HepG2 (cell line): ENCODE data around the gene HAPLN2. TPM values are rescaled to one million over a fixed set of nuclear protein-coding genes. Genes with fewer than 3 reads are reported as not detected.

Experiments
- ATAC-seq: fragments of 200-7000 bp; cut with Tn5 transposase; 3 replicates; pipeline ENCODE4 v1.9.1; 2020; ENCODE audit warnings: mild to moderate bottlenecking, moderate library complexity
- BruUV-seq: library from RNA; stranded (reverse); fragments of 400-500 nt; replicated peaks from 2 replicates; lab custom pipeline; 2021; lab: Mats Ljungman, UMichigan
- CTCF ChIA-PET: fragments of 300-600 bp; formaldehyde crosslinking; extraction: SDS; loops from one replicate; lab custom pipeline; 2021; ENCODE audit warnings: low total read pairs, inconsistent platforms, low intra/inter-chr PET ratio; lab: Yijun Ruan, JAX
- POLR2A ChIA-PET: fragments of 350-600 bp; sonication (Branson Sonifier 250); formaldehyde crosslinking; loops from one replicate; lab custom pipeline; 2020; ENCODE audit warnings: antibody characterized with exemption, inconsistent platforms; lab: Yijun Ruan, JAX
- DNase-seq: peaks from one replicate; pipeline ENCODE4 v3.0.0-alpha.2; 2015; ENCODE audit warnings: low spot score
- FAIRE-seq: peaks from 3 replicates; lab custom pipeline; 2011; peaks lifted over from hg19 to GRCh38; lab: Jason Lieb, UNC
- H2AFZ ChIP-seq: one replicate; pipeline ENCODE4 v1.6.1; 2011; ENCODE audit warnings: low read length, inconsistent platforms
- H3K27ac ChIP-seq: fragments of 300-600 bp; 3 replicates; pipeline ENCODE4 v1.8.0; 2011; ENCODE audit warnings: mixed run types, mild to moderate bottlenecking, mixed read lengths, low read length, inconsistent platforms; ENCODE audit not compliant: insufficient read depth; ENCODE audit errors: extremely low read length
- H3K27me3 ChIP-seq, 2 experiments: fragments of 200-600 bp in 1 of 2; 2 replicates in 1 of 2; 3 replicates in 1 of 2; pipeline versions ENCODE4 v1.6.0 to v1.8.0; 2011; ENCODE audit warnings: low read length in 2 of 2, mild to moderate bottlenecking in 2 of 2, moderate library complexity in 2 of 2, inconsistent platforms in 1 of 2; ENCODE audit not compliant: insufficient read depth in 2 of 2, control insufficient read depth in 1 of 2
- H3K36me3 ChIP-seq, 2 experiments: fragments of 200-600 bp in 1 of 2; replicated peaks in 1 of 2; 2 replicates in 1 of 2; 3 replicates in 1 of 2; pipeline versions ENCODE4 v1.5.1 to v1.8.0; 2011; ENCODE audit warnings: low read length in 2 of 2, inconsistent platforms in 1 of 2; ENCODE audit not compliant: insufficient read depth in 2 of 2, control insufficient read depth in 1 of 2
- H3K4me1 ChIP-seq: 2 replicates; pipeline ENCODE4 v1.5.1; 2012; ENCODE audit warnings: low read length, inconsistent platforms; ENCODE audit not compliant: insufficient read depth
- H3K4me2 ChIP-seq: 2 replicates; pipeline ENCODE4 v1.6.0; 2011; ENCODE audit warnings: low read depth, low read length, inconsistent platforms
- H3K4me3 ChIP-seq, 3 experiments: fragments of 200-600 bp in 1 of 3; sonication (generic), shearing (Covaris generic) in 1 of 3; replicated peaks in 1 of 3; 2 replicates each; pipeline ENCODE4 v1.5.1; 2011 to 2016; ENCODE audit warnings: low read length in 3 of 3, inconsistent platforms in 2 of 3, low read depth in 2 of 3, mild to moderate bottlenecking in 2 of 3, control low read depth in 1 of 3, mixed read lengths in 1 of 3; ENCODE audit not compliant: insufficient read depth in 1 of 3
- H3K79me2 ChIP-seq: one replicate; pipeline ENCODE4 v1.6.1; 2011; ENCODE audit warnings: low read length, inconsistent platforms; ENCODE audit not compliant: insufficient read depth
- H3K9ac ChIP-seq: 2 replicates; pipeline ENCODE4 v1.6.0; 2011; ENCODE audit warnings: mild to moderate bottlenecking, low read depth, low read length, inconsistent platforms; ENCODE audit not compliant: insufficient read depth
- H3K9me3 ChIP-seq: 2 replicates; pipeline ENCODE4 v1.5.1; 2012; ENCODE audit warnings: mild to moderate bottlenecking, low read length
- H4K20me1 ChIP-seq: 2 replicates; pipeline ENCODE4 v1.6.0; 2011; ENCODE audit warnings: inconsistent platforms, mild to moderate bottlenecking, low read length, moderate library complexity; ENCODE audit not compliant: insufficient read depth
- CHD2 ChIP-seq: IDR thresholded peaks from 2 replicates; pipeline ENCODE4 v1.6.1; 2011; ENCODE audit warnings: low read depth, low read length, improper control_type of control experiment
- NFATC3 ChIP-seq: sonication (generic); formaldehyde crosslinking; IDR thresholded peaks from 2 replicates; pipeline ENCODE4 v1.5.1; 2020; ENCODE audit warnings: mild to moderate bottlenecking, missing genetic modification reagents
- RBFOX2 ChIP-seq: fragments of 200-400 bp; formaldehyde crosslinking; IDR thresholded peaks from 2 replicates; pipeline ENCODE4 v1.6.1; 2017; ENCODE audit warnings: low read depth, mild to moderate bottlenecking, low read length
- ZNF678 ChIP-seq: sonication (generic); formaldehyde crosslinking; IDR thresholded peaks from 2 replicates; pipeline ENCODE4 v1.4.0; 2020; ENCODE audit warnings: mild to moderate bottlenecking, missing genetic modification reagents
- ZNF879 ChIP-seq: sonication (generic); formaldehyde crosslinking; IDR thresholded peaks from 2 replicates; pipeline ENCODE4 v1.8.1; 2023; ENCODE audit warnings: missing genetic modification reagents
- WGBS: methylation state at CpG from one replicate; pipeline ENCODE4 v1.1.6; 2017; ENCODE audit warnings: low lambda C conversion rate; 5-methylcytosine and 5-hydroxymethylcytosine counted together
- in situ Hi-C: cut with HindIII; loops from 2 replicates; pipeline ENCODE4 v1.10.0; 2017; ENCODE audit warnings: low pct_unique_long_range_greater_than_20kb; ENCODE audit not compliant: extremely low pct_ligation_motif_present
- intact Hi-C: fragments of 100-400 bp; cut with micrococcal nuclease; formaldehyde crosslinking; loops from one replicate; pipeline ENCODE4 v1.10.0; 2022; ENCODE audit not compliant: unreplicated experiment
- polyA plus RNA-seq, 8 experiments: library from polyadenylated mRNA; depleted of rRNA in 3 of 8; stranded (reverse) in 7 of 8; unstranded in 1 of 8; fragments of >200 nt; fragmentation: Illumina TruSeq in 4 of 8; extraction: Trizol in 4 of 8; gene quantifications; 2 replicates each; pipeline versions ENCODE4 v1.2.1 to v1.2.3, GENCODE V29; 2011 to 2016; ENCODE audit warnings: low read depth in 4 of 8, missing spikeins in 1 of 8, mixed read lengths in 1 of 8; ENCODE audit not compliant: insufficient read depth in 1 of 8
- total RNA-seq, 5 experiments: library from RNA; depleted of rRNA; stranded (reverse); fragments of >200 nt; fragmentation: Illumina TruSeq; extraction: Trizol; gene quantifications; 2 replicates each; pipeline ENCODE4 v1.2.3, GENCODE V29; 2016; ENCODE audit warnings: low read depth in 1 of 5

The HAPLN2 gene
- total and polyA plus RNA-seq, 2 of the 13 experiments (the other 11 are each of a cell fraction or from before 2014, with no cell fraction given): not detected

DNA sequence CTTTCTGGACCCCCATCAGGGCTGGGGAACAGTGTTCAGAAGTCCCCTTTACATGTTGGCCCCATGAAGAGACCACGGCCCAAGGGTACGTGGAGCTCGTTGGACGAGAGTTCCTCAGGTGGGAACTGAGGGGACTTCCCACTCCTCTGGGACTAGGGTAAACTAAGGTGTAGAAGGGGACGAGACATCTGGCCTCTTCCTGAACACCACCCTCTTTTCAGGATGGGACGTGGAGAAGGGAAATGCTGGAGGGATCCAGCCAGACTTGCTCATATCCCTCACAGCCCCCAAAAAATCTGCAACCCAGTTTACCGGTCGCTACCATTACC lies 25.6 kb upstream of the HAPLN2 start:
- in situ Hi-C loops (no loop called here), intact Hi-C loops (no loop called here)
- Histone ChIP-seq H3K27ac (no peak overlapping the region), H3K36me3 (peaks cover 7 to 46% of the 10 kb centered on the region in 2 experiments), H3K79me2 (peaks cover 3% of the 10 kb centered on the region), H3K9me3 (no peaks in the 10 kb centered on the region), H2AFZ (no peak overlapping the region), H3K27me3 (no peaks in the 10 kb centered on the region), H3K4me1 (peaks cover 21% of the 10 kb centered on the region), H3K4me2 (no peak overlapping the region), H4K20me1 (no peaks in the 10 kb centered on the region), H3K9ac (no peak overlapping the region), H3K4me3 (no peak overlapping the region)
- POLR2A ChIA-PET: interaction anchor here (1.3 kb wide), 1 partner anchor 14 kb away, joined by 3 read pairs; no protein-coding TSS in a partner anchor
- CTCF ChIA-PET: no interaction called here
- DNase-seq (no peak), FAIRE-seq (no peak), ATAC-seq (no peak)
- no TSS peak for BruUV-seq
- WGBS: 94% methylated on average over 8 of the region's 8 CpGs
- no peak for TF ChIP-seq ZNF879 (CRISPR knock-in tag)
- TF ChIP-seq CHD2: no peak
- TF ChIP-seq NFATC3 (CRISPR knock-in tag): no peak

DNA sequence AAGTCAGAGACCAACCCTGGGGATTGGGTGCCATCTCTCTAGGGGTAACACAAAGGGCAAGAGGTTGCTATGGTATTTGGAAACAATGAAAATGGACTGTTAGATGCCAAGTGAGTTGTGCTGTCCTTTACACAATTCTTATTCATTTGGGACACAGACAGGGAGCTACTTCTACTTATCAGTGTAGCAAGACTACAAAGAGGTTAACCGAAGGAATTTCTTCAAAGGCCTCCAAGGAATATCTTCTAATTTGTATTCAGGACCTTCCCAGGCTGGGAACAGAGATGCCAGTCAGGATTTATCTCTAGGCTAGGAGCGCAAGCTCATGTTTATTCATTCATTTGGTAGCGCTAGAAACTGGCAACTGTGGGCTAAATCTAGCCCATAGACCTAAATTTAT lies 25.0 kb upstream of the HAPLN2 start:
- Histone ChIP-seq H3K4me1 (peaks cover 21% of the 10 kb centered on the region), H3K9ac (no peak overlapping the region), H3K4me2 (no peak overlapping the region), H3K36me3 (peaks cover 7 to 46% of the 10 kb centered on the region in 2 experiments), H3K27ac (no peak overlapping the region), H3K27me3 (no peaks in the 10 kb centered on the region), H2AFZ (no peak overlapping the region), H3K79me2 (peaks cover 3% of the 10 kb centered on the region), H3K9me3 (no peaks in the 10 kb centered on the region), H4K20me1 (no peaks in the 10 kb centered on the region), H3K4me3 (no peak overlapping the region)
- no peak for FAIRE-seq
- intact Hi-C loops: no loop called here
- in situ Hi-C loops: no loop called here
- ChIA-PET CTCF (no interaction called here), POLR2A (interaction anchor here (1.3 kb wide), 1 partner anchor 14 kb away, joined by 3 read pairs; no protein-coding TSS in a partner anchor)
- 94% methylated on average over 3 of the region's 3 CpGs for WGBS
- TF ChIP-seq ZNF678 (CRISPR knock-in tag) (no peak), RBFOX2 (peak; percentile 55)
- no peak for DNase-seq
- no peak for ATAC-seq
- BruUV-seq: no TSS peak
